Liver (tissue), 3 donors: ENCODE results near the gene ZNF202.

Source experiments
- ATF3 ChIP-seq: IDR thresholded peaks from 2 replicates; pipeline ENCODE4 v1.6.1; 2016; ENCODE audit warnings: antibody characterized with exemption
- CTCF ChIP-seq: fragments of 150-350 bp; IDR thresholded peaks from 2 replicates; pipeline ENCODE4 v1.5.1; 2017; ENCODE audit warnings: improper control_type of control experiment, low read depth, low read length; ENCODE audit not compliant: missing input control
- EGR1 ChIP-seq, 2 donors: IDR thresholded peaks; 2 replicates each; pipeline ENCODE4 v1.6.1; 2016 to 2018; ENCODE audit warnings: antibody characterized with exemption in 2 of 2, low read depth in 2 of 2
- FOXA1 ChIP-seq: IDR thresholded peaks from 2 replicates; pipeline ENCODE4 v1.6.1; 2016; ENCODE audit warnings: antibody characterized with exemption
- GABPA ChIP-seq, 2 donors: IDR thresholded peaks in 1 of 2; conservative IDR thresholded peaks in 1 of 2; 2 replicates each; pipeline ENCODE4 v1.6.1; 2016; ENCODE audit warnings: antibody characterized with exemption in 2 of 2, mild to moderate bottlenecking in 1 of 2, moderate library complexity in 1 of 2
- JUND ChIP-seq, 2 donors: IDR thresholded peaks; 2 replicates each; pipeline ENCODE4 v1.6.1; 2016; ENCODE audit warnings: antibody characterized with exemption in 2 of 2
- MAX ChIP-seq: IDR thresholded peaks from 2 replicates; pipeline ENCODE4 v1.6.1; 2016; ENCODE audit warnings: antibody characterized with exemption
- REST ChIP-seq: IDR thresholded peaks from 2 replicates; pipeline ENCODE4 v1.6.1; 2016; ENCODE audit warnings: antibody characterized with exemption, mild to moderate bottlenecking
- RXRA ChIP-seq, 2 donors: IDR thresholded peaks; 2 replicates each; pipeline ENCODE4 v1.6.1; 2017 to 2018; ENCODE audit warnings: antibody characterized with exemption in 2 of 2, mild to moderate bottlenecking in 1 of 2
- SP1 ChIP-seq: IDR thresholded peaks from 2 replicates; pipeline ENCODE4 v1.6.1; 2018; ENCODE audit warnings: antibody characterized with exemption, mild to moderate bottlenecking
- TAF1 ChIP-seq: conservative IDR thresholded peaks from 2 replicates; pipeline ENCODE4 v1.6.1; 2016; ENCODE audit warnings: antibody characterized with exemption, mild to moderate bottlenecking
- YY1 ChIP-seq: IDR thresholded peaks from 2 replicates; pipeline ENCODE4 v1.6.1; 2016; ENCODE audit warnings: antibody characterized with exemption, mild to moderate bottlenecking
- ZBTB33 ChIP-seq: IDR thresholded peaks from 2 replicates; pipeline ENCODE4 v1.6.1; 2016; ENCODE audit warnings: antibody characterized with exemption
- donor health status: healthy.
- donor health status: healthy.

DNA sequence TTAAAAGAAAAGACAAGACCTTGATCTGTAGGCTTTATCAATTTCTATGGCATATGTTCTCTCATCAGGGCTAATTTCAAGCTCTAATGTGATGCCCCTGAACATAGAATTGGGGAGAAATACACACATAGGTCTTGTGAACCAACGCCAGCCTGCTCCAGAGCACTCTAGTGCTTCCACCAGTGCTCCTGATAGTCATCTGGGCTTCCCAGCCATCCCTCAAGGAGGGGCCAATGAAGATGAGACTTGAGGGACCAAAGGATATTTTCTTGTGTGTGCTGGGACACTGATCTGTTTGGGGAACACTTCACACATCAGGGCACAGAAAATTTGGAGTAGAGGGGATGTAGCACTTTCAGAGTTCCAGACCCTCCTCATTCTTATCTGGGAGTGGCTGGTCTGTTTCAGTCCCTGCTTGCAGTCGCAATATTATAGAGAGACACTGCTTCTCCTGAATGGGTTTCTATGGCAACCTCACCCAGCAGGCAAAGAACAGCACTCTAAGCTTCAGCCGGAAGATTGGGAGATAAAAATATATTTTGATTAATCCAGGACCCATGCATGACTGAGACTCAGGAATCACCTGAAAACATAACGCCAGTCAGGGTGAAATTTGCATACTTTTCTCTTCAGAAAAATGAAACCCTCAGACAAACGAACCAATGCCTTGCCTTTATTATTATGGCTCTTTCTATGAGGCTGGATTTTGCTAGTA, 58.6 kb downstream of the ZNF202 start:
- no peak for TF ChIP-seq EGR1 (IDR thresholded peaks at IDR 0.05; ENCODE audit: low read depth in 2 of 2)
- TF ChIP-seq MAX: no peak
- no peak for TF ChIP-seq CTCF
- no peak for TF ChIP-seq YY1
- TF ChIP-seq FOXA1: no peak
- no peak for TF ChIP-seq JUND (IDR thresholded peaks at IDR 0.05)
- no peak for TF ChIP-seq GABPA (IDR thresholded peaks at IDR 0.05 in 1 of 2, conservative IDR thresholded peaks at IDR 0.05 in 1 of 2)
- TF ChIP-seq ATF3: no peak
- no peak for TF ChIP-seq RXRA (IDR thresholded peaks at IDR 0.05)
- no peak for TF ChIP-seq REST
- TF ChIP-seq ZBTB33: no peak
- TF ChIP-seq SP1: no peak
- TF ChIP-seq TAF1: no peak
